MM.1S (cell line): Measurements from ENCODE around the gene PPP6R2.

Source experiments
- DNase-seq: peaks from one replicate; pipeline ENCODE4 v3.0.0-alpha.2; 2015
- H2AFZ ChIP-seq: fragments of 300-600 bp; sonication (generic); 2 replicates; pipeline ENCODE4 v1.6.0; 2016; ENCODE audit warnings: antibody characterized with exemption, low read length
- H3F3A ChIP-seq: fragments of 300-600 bp; sonication (generic); 2 replicates; pipeline ENCODE4 v1.6.1; 2016; ENCODE audit warnings: mild to moderate bottlenecking, antibody characterized with exemption, low read length, moderate library complexity, mixed read lengths; ENCODE audit not compliant: insufficient read depth
- H3K27ac ChIP-seq: fragments of 300-600 bp; sonication (generic); 2 replicates; pipeline ENCODE4 v1.5.1; 2016; ENCODE audit warnings: mild to moderate bottlenecking, low read length
- H3K27me3 ChIP-seq: fragments of 300-600 bp; sonication (generic); replicated peaks from 2 replicates; pipeline ENCODE4 v1.6.0; 2016; ENCODE audit warnings: low read length; ENCODE audit not compliant: insufficient read depth
- H3K36me3 ChIP-seq: fragments of 300-600 bp; sonication (generic); replicated peaks from 2 replicates; pipeline ENCODE4 v1.6.1; 2016; ENCODE audit warnings: mild to moderate bottlenecking, low read length, mixed read lengths; ENCODE audit not compliant: insufficient read depth
- H3K4me1 ChIP-seq: fragments of 300-600 bp; sonication (generic); 2 replicates; pipeline ENCODE4 v1.6.1; 2016; ENCODE audit warnings: low read length, mixed read lengths
- H3K4me2 ChIP-seq: fragments of 300-600 bp; sonication (generic); 2 replicates; pipeline ENCODE4 v1.6.0; 2016; ENCODE audit warnings: low read depth, low read length
- H3K4me3 ChIP-seq: fragments of 300-600 bp; sonication (generic); 2 replicates; pipeline ENCODE4 v1.5.1; 2016; ENCODE audit warnings: low read length, mixed read lengths
- H3K79me2 ChIP-seq: fragments of 300-600 bp; sonication (generic); 2 replicates; pipeline ENCODE4 v1.6.1; 2016; ENCODE audit warnings: mixed run types, low read length, mixed read lengths
- H3K9ac ChIP-seq: fragments of 300-600 bp; sonication (generic); 2 replicates; pipeline ENCODE4 v1.6.1; 2016; ENCODE audit warnings: low read length, mixed read lengths
- H3K9me2 ChIP-seq: fragments of 300-600 bp; sonication (generic); replicated peaks from 2 replicates; pipeline ENCODE4 v1.6.1; 2016; ENCODE audit warnings: mild to moderate bottlenecking, low read length, mixed read lengths; ENCODE audit not compliant: insufficient read depth
- H3K9me3 ChIP-seq: fragments of 300-600 bp; sonication (generic); replicated peaks from 2 replicates; pipeline ENCODE4 v1.6.1; 2016; ENCODE audit warnings: mild to moderate bottlenecking, low read length, mixed read lengths; ENCODE audit not compliant: insufficient read depth
- H4K20me1 ChIP-seq: fragments of 300-600 bp; sonication (generic); 2 replicates; pipeline ENCODE4 v1.6.1; 2016; ENCODE audit warnings: mild to moderate bottlenecking, low read length, moderate library complexity, mixed read lengths; ENCODE audit not compliant: insufficient read depth
- CTCF ChIP-seq: fragments of 300-600 bp; sonication (generic); IDR thresholded peaks from 2 replicates; pipeline ENCODE4 v1.5.1; 2016; ENCODE audit warnings: antibody characterized with exemption, low read length, mixed read lengths
- EZH2 ChIP-seq: fragments of 300-600 bp; sonication (generic); optimal IDR thresholded peaks from 2 replicates; pipeline ENCODE3; 2017; ENCODE audit warnings: low read depth, mild to moderate bottlenecking, antibody characterized with exemption, low read length, mixed read lengths
- EZH2phosphoT487 ChIP-seq: fragments of 300-600 bp; sonication (generic); IDR thresholded peaks from 2 replicates; pipeline ENCODE4 v1.6.1; 2018; ENCODE audit warnings: antibody characterized with exemption, low read length

PPP6R2 gene

GRCh38 chr22:50357756-50358155 is 14.6 kb downstream of the PPP6R2 start:
- no peaks in the 10 kb centered on the region for H3K27me3 ChIP-seq
- H4K20me1 ChIP-seq = no peaks in the 10 kb centered on the region
- no peaks in the 10 kb centered on the region for H3K4me1 ChIP-seq
- no peaks in the 10 kb centered on the region for H3F3A ChIP-seq
- H3K79me2 ChIP-seq = peaks cover 78% of the 10 kb centered on the region
- DNase-seq = no peak
- no peak overlapping the region for H3K4me2 ChIP-seq
- no peak for TF ChIP-seq CTCF
- no peak for TF ChIP-seq EZH2phosphoT487
- no peak for TF ChIP-seq EZH2
- no peaks in the 10 kb centered on the region for H3K36me3 ChIP-seq
- no peaks in the 10 kb centered on the region for H3K9me2 ChIP-seq
- no peak overlapping the region for H2AFZ ChIP-seq
- no peak overlapping the region for H3K9ac ChIP-seq
- H3K4me3 ChIP-seq = no peak overlapping the region
- H3K27ac ChIP-seq = no peak overlapping the region
- H3K9me3 ChIP-seq = no peaks in the 10 kb centered on the region

- Histone ChIP-seq H3K9me3 (no peaks in the 10 kb centered on the region), H3K27ac (no peak overlapping the region), H4K20me1 (no peaks in the 10 kb centered on the region), H3K36me3 (no peaks in the 10 kb centered on the region), H3F3A (no peaks in the 10 kb centered on the region), H2AFZ (no peak overlapping the region), H3K4me3 (no peak overlapping the region), H3K4me1 (no peaks in the 10 kb centered on the region), H3K27me3 (no peaks in the 10 kb centered on the region), H3K9ac (no peak overlapping the region), H3K4me2 (no peak overlapping the region), H3K79me2 (peaks cover 82% of the 10 kb centered on the region), H3K9me2 (no peaks in the 10 kb centered on the region)
- DNase-seq = no peak
- TF ChIP-seq CTCF (no peak), EZH2phosphoT487 (no peak), EZH2 (no peak)
Measured at GRCh38 chr22:50360578-50360977, 17.5 kb downstream of the PPP6R2 start.

GRCh38 chr22:50361222-50361621 is 18.1 kb downstream of the PPP6R2 start:
- H4K20me1 ChIP-seq = no peaks in the 10 kb centered on the region

More at GRCh38 chr22:50361222-50361621, 18.1 kb downstream of the PPP6R2 start:
- TF ChIP-seq CTCF (no peak), EZH2 (no peak), EZH2phosphoT487 (no peak)
- DNase-seq = no peak
- no peaks in the 10 kb centered on the region for H3K4me1 ChIP-seq
- no peaks in the 10 kb centered on the region for H3K9me3 ChIP-seq
- no peak overlapping the region for H3K4me3 ChIP-seq
- no peak overlapping the region for H2AFZ ChIP-seq
- H3K9ac ChIP-seq = no peak overlapping the region
- H3F3A ChIP-seq = no peaks in the 10 kb centered on the region
- H3K4me2 ChIP-seq = no peak overlapping the region
- H3K27me3 ChIP-seq = no peaks in the 10 kb centered on the region
- H3K9me2 ChIP-seq = no peaks in the 10 kb centered on the region
- H3K79me2 ChIP-seq = peaks cover 86% of the 10 kb centered on the region
- no peaks in the 10 kb centered on the region for H3K36me3 ChIP-seq
- H3K27ac ChIP-seq = no peak overlapping the region
